ENCODE data around the gene RHOC.

GRCh38 chr1:112672009-112672408 is 34.9 kb downstream of the RHOC start:
- TF ChIP-seq CTCF (IDR thresholded peaks at IDR 0.05; ENCODE audit: poor library complexity) = no peak
- TF ChIP-seq EZH2 (IDR thresholded peaks at IDR 0.05; ENCODE audit: borderline replicate concordance) = no peak
- no peak for TF ChIP-seq EZH2phosphoT487 (IDR thresholded peaks at IDR 0.05; ENCODE audit: low read depth, severe bottlenecking, unreplicated experiment)

Data from hepatocyte (in vitro differentiated cells).